Measurements from ENCODE around the gene GPATCH4.

GPATCH4 gene

GRCh38 chr1:156566436-156566835, 34.8 kb downstream of the GPATCH4 start:
- no peak for DNase-seq (ENCODE audit: low read depth)
- no peak for TF ChIP-seq CTCF (IDR thresholded peaks at IDR 0.05; ENCODE audit: low read depth, low read length, missing control alignments)
- H3K4me3 ChIP-seq (ENCODE audit: low read depth, low read length): no peak overlapping the region

DNA sequence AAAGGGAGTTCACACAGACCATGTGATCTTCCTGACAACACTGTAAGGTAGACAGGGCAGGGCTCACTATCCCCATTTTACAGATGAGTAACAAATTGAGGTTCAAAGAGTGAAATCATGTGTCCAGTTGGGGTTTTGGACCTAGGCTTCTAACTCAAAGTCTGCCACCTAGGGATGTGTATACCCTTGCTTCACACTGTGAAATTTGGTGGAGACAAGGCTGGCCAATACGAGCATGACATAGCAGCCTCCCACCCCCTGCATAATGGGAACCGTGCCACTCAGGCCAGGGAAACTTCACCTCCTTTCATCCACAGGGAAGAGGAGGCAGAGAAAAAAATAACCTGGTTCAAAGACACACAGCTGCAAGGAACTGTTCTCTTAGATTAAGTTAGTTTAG, 35.8 kb downstream of the GPATCH4 start:
- TF ChIP-seq CTCF (IDR thresholded peaks at IDR 0.05; ENCODE audit: low read depth, low read length, missing control alignments): no peak
- no peak for DNase-seq (ENCODE audit: low read depth)
- no peak overlapping the region for H3K4me3 ChIP-seq (ENCODE audit: low read depth, low read length)

GRCh38 chr1:156560585-156561163, 40.6 kb downstream of the GPATCH4 start:
- TF ChIP-seq CTCF (IDR thresholded peaks at IDR 0.05; ENCODE audit: low read depth, low read length, missing control alignments): no peak
- H3K4me3 ChIP-seq (ENCODE audit: low read depth, low read length): no peak overlapping the region
- no peak for DNase-seq (ENCODE audit: low read depth)

- DNase-seq (ENCODE audit: low read depth): no peak
- no peak overlapping the region for H3K4me3 ChIP-seq (ENCODE audit: low read depth, low read length)
- TF ChIP-seq CTCF (IDR thresholded peaks at IDR 0.05; ENCODE audit: low read depth, low read length, missing control alignments): no peak
Measured at GRCh38 chr1:156559797-156560385, 41.4 kb downstream of the GPATCH4 start.

GRCh38 chr1:156559086-156559796, 42.0 kb downstream of the GPATCH4 start:
- no peak for TF ChIP-seq CTCF (IDR thresholded peaks at IDR 0.05; ENCODE audit: low read depth, low read length, missing control alignments)
- H3K4me3 ChIP-seq (ENCODE audit: low read depth, low read length): no peak overlapping the region
- no peak for DNase-seq (ENCODE audit: low read depth)

DNA sequence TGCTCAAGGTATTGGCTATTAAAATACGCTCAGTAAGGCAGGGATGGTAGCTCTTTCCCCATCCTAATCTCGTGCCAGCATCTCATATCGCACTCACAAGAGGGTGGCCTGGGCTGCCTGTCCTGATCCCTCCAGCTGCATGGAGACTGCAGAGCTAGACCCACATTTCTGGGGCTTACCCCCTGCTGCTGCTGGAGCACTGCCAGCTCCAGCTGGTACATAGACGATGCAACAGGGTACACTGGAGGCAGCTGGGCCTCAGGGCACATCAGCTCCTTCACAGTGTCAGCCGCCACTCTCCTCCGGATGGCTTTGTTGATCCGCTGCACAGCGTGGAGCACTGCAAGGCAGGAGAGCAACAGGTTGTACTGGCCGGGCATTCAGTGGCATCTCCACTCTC, 44.9 kb downstream of the GPATCH4 start:
- no peak overlapping the region for H3K4me3 ChIP-seq (ENCODE audit: low read depth, low read length)
- TF ChIP-seq CTCF (IDR thresholded peaks at IDR 0.05; ENCODE audit: low read depth, low read length, missing control alignments): no peak
- DNase-seq (ENCODE audit: low read depth): no peak
